H1 (cell line): ENCODE results near the gene RIGI. TPM values are rescaled to one million over a fixed set of nuclear protein-coding genes. Genes with fewer than 3 reads are reported as not detected.

Source experiments
- CTCF ChIA-PET: fragments of 300-600 bp; sonication (Branson Sonifier 250); formaldehyde crosslinking; loops from one replicate; lab custom pipeline; 2021; ENCODE audit not compliant: partially characterized antibody; lab: Charles Lee
- POLR2A ChIA-PET: fragments of 300-600 bp; sonication (Branson Sonifier 250); formaldehyde crosslinking; loops from one replicate; lab custom pipeline; 2021; ENCODE audit warnings: inconsistent platforms; ENCODE audit not compliant: partially characterized antibody; lab: Charles Lee
- DNase-seq, 2 experiments: peaks; one replicate each; pipeline versions ENCODE4 v3.0.0 to v3.0.0-alpha.2; 2010 to 2022; ENCODE audit warnings: low spot score in 2 of 2, low read depth in 1 of 2, mixed read lengths in 1 of 2
- FAIRE-seq: peaks from 2 replicates; lab custom pipeline; 2011; peaks lifted over from hg19 to GRCh38; lab: Jason Lieb, UNC
- H2AFZ ChIP-seq: 2 replicates; pipeline ENCODE4 v1.8.1; 2012; ENCODE audit warnings: low read length, inconsistent platforms
- H2AK5ac ChIP-seq: 2 replicates; pipeline ENCODE4 v1.6.1; 2013; ENCODE audit warnings: low read depth, low read length
- H2BK120ac ChIP-seq: replicated peaks from 2 replicates; pipeline ENCODE3; 2013; ENCODE audit warnings: low read depth, low read length, inconsistent platforms
- H2BK12ac ChIP-seq: 2 replicates; pipeline ENCODE4 v1.6.1; 2013; ENCODE audit warnings: low read depth, low read length
- H2BK15ac ChIP-seq: 2 replicates; pipeline ENCODE4 v1.6.1; 2013; ENCODE audit warnings: low read length
- H2BK20ac ChIP-seq: 2 replicates; pipeline ENCODE4 v1.6.1; 2013; ENCODE audit warnings: low read length
- H2BK5ac ChIP-seq: 2 replicates; pipeline ENCODE4 v1.6.1; 2013; ENCODE audit warnings: low read depth, low read length
- H3K14ac ChIP-seq: 2 replicates; pipeline ENCODE4 v1.6.1; 2013; ENCODE audit warnings: inconsistent platforms; ENCODE audit not compliant: insufficient read length
- H3K18ac ChIP-seq: 2 replicates; pipeline ENCODE4 v1.6.1; 2013; ENCODE audit warnings: low read length; ENCODE audit errors: extremely low read depth
- H3K23ac ChIP-seq: 2 replicates; pipeline ENCODE4 v1.6.1; 2013; ENCODE audit warnings: inconsistent platforms; ENCODE audit not compliant: insufficient read length
- H3K23me2 ChIP-seq: 2 replicates; pipeline ENCODE4 v1.6.1; 2013; ENCODE audit warnings: low read depth, low read length
- H3K27ac ChIP-seq: 2 replicates; pipeline ENCODE4 v1.6.1; 2011; ENCODE audit warnings: low read depth, low read length, inconsistent platforms
- H3K27me3 ChIP-seq, 4 experiments: replicated peaks in 1 of 4; 1 replicate in 1 of 4; 2 replicates in 3 of 4; pipeline versions ENCODE4 v1.6.1 to v1.8.1; 2011 to 2013; ENCODE audit warnings: low read length in 3 of 4, mild to moderate bottlenecking in 3 of 4, inconsistent platforms in 2 of 4, mixed read lengths in 2 of 4, moderate library complexity in 1 of 4; ENCODE audit not compliant: control insufficient read depth in 3 of 4, insufficient read depth in 3 of 4; ENCODE audit errors: extremely low read depth in 1 of 4
- H3K36me3 ChIP-seq, 4 experiments: 2 replicates each; pipeline versions ENCODE4 v1.6.1 to v1.8.1; 2011 to 2013; ENCODE audit warnings: mild to moderate bottlenecking in 4 of 4, low read length in 3 of 4, moderate library complexity in 2 of 4, control low read depth in 1 of 4, inconsistent platforms in 1 of 4; ENCODE audit not compliant: insufficient read depth in 4 of 4, control insufficient read depth in 2 of 4
- H3K4ac ChIP-seq: replicated peaks from 2 replicates; pipeline ENCODE3; 2013; ENCODE audit warnings: low read length, low read depth, mixed read lengths, inconsistent platforms; ENCODE audit not compliant: insufficient read length
- H3K4me1 ChIP-seq, 4 experiments: replicated peaks in 1 of 4; 1 replicate in 1 of 4; 2 replicates in 3 of 4; pipeline versions ENCODE4 v1.6.1 to v1.8.1; 2011 to 2013; ENCODE audit warnings: low read length in 3 of 4, inconsistent platforms in 2 of 4, mixed read lengths in 1 of 4; ENCODE audit not compliant: insufficient read depth in 4 of 4, control insufficient read depth in 3 of 4
- H3K4me2 ChIP-seq, 2 experiments: 2 replicates each; pipeline versions ENCODE4 v1.6.1 to v1.8.1; 2011 to 2013; ENCODE audit warnings: low read depth in 2 of 2, low read length in 2 of 2, control low read depth in 1 of 2, inconsistent platforms in 1 of 2, mild to moderate bottlenecking in 1 of 2; ENCODE audit not compliant: insufficient read depth in 1 of 2
- H3K4me3 ChIP-seq, 4 experiments: fragments of 200-600, 300-600 bp in 1 of 4; sonication (generic), shearing (Covaris generic), sonication (Bioruptor Twin) in 1 of 4; 2 replicates each; pipeline versions ENCODE4 v1.5.1 to v1.8.1; 2011 to 2016; ENCODE audit warnings: low read length in 4 of 4, low read depth in 3 of 4, control low read depth in 2 of 4, inconsistent platforms in 2 of 4, mild to moderate bottlenecking in 2 of 4, mixed read lengths in 1 of 4, moderate library complexity in 1 of 4; ENCODE audit not compliant: insufficient read depth in 2 of 4; ENCODE audit errors: extremely low read depth in 1 of 4
- H3K56ac ChIP-seq: replicated peaks from 2 replicates; pipeline ENCODE3; 2013; ENCODE audit warnings: low read depth, mild to moderate bottlenecking, mixed read lengths, low read length, inconsistent platforms; ENCODE audit not compliant: insufficient read length
- H3K79me1 ChIP-seq: 2 replicates; pipeline ENCODE4 v1.6.1; 2013; ENCODE audit warnings: low read depth, low read length, control low read depth
- H3K79me2 ChIP-seq, 2 experiments: 2 replicates each; pipeline versions ENCODE4 v1.6.1 to v1.8.1; 2012 to 2013; ENCODE audit warnings: low read length in 2 of 2, mild to moderate bottlenecking in 2 of 2, inconsistent platforms in 1 of 2; ENCODE audit not compliant: insufficient read depth in 2 of 2, control insufficient read depth in 1 of 2
- H3K9ac ChIP-seq, 4 experiments: replicated peaks in 1 of 4; 1 replicate in 1 of 4; 2 replicates in 3 of 4; pipeline versions ENCODE4 v1.6.1 to v1.8.1; 2011 to 2013; ENCODE audit warnings: low read depth in 3 of 4, low read length in 3 of 4, control low read depth in 2 of 4, mild to moderate bottlenecking in 2 of 4, moderate library complexity in 2 of 4, inconsistent platforms in 1 of 4; ENCODE audit errors: extremely low read depth in 1 of 4
- H3K9me3 ChIP-seq, 2 experiments: 2 replicates each; pipeline versions ENCODE4 v1.6.1 to v1.8.1; 2012 to 2013; ENCODE audit warnings: mild to moderate bottlenecking in 2 of 2, moderate library complexity in 2 of 2, control low read depth in 1 of 2, inconsistent platforms in 1 of 2, low read depth in 1 of 2, low read length in 1 of 2, mixed read lengths in 1 of 2; ENCODE audit not compliant: insufficient read depth in 2 of 2
- H4K20me1 ChIP-seq, 2 experiments: replicated peaks in 1 of 2; 2 replicates each; pipeline versions ENCODE3 to v1.8.1; 2011 to 2013; ENCODE audit warnings: inconsistent platforms in 2 of 2, low read length in 2 of 2, mild to moderate bottlenecking in 1 of 2; ENCODE audit not compliant: insufficient read depth in 2 of 2, control insufficient read depth in 1 of 2
- H4K5ac ChIP-seq: 2 replicates; pipeline ENCODE4 v1.6.1; 2013; ENCODE audit warnings: low read length, low read depth, mixed read lengths, inconsistent platforms; ENCODE audit not compliant: insufficient read length
- H4K8ac ChIP-seq: 2 replicates; pipeline ENCODE4 v1.8.0; 2013; ENCODE audit warnings: mild to moderate bottlenecking, moderate library complexity, low read length, inconsistent platforms; ENCODE audit not compliant: insufficient read depth; ENCODE audit errors: extremely low read depth
- H4K91ac ChIP-seq: replicated peaks from 2 replicates; pipeline ENCODE3; 2013; ENCODE audit warnings: low read length, mixed read lengths, inconsistent platforms; ENCODE audit not compliant: insufficient read length
- CEBPB ChIP-seq: IDR thresholded peaks from 2 replicates; pipeline ENCODE4 v1.6.1; 2012; ENCODE audit warnings: low read depth, low read length
- FOSL1 ChIP-seq: IDR thresholded peaks from 2 replicates; pipeline ENCODE4 v1.6.1; 2011; ENCODE audit warnings: mild to moderate bottlenecking, low read depth, low read length, moderate library complexity; ENCODE audit not compliant: insufficient read depth
- HDAC6 ChIP-seq: IDR thresholded peaks from one replicate; pipeline ENCODE4 v1.7.1; 2012; ENCODE audit warnings: low read depth, mild to moderate bottlenecking, inconsistent platforms, low read length, moderate library complexity
- MAFK ChIP-seq: IDR thresholded peaks from 2 replicates; pipeline ENCODE4 v1.6.1; 2012; ENCODE audit warnings: low read depth, mild to moderate bottlenecking, improper control_type of control experiment, low read length
- RBBP5 ChIP-seq: IDR thresholded peaks from 2 replicates; pipeline ENCODE4 v1.7.1; 2012; ENCODE audit warnings: low read depth, mild to moderate bottlenecking, inconsistent platforms, low read length, moderate library complexity, borderline replicate concordance
- SIN3A ChIP-seq, 2 experiments: IDR thresholded peaks in 1 of 2; conservative IDR thresholded peaks in 1 of 2; 2 replicates each; pipeline ENCODE4 v1.6.1; 2011 to 2012; ENCODE audit warnings: low read length in 2 of 2, improper control_type of control experiment in 1 of 2, low read depth in 1 of 2, mild to moderate bottlenecking in 1 of 2
- SRF ChIP-seq: IDR thresholded peaks from 2 replicates; pipeline ENCODE4 v1.6.1; 2011; ENCODE audit warnings: mild to moderate bottlenecking, low read depth, low read length, moderate library complexity
- YY1 ChIP-seq: IDR thresholded peaks from 2 replicates; pipeline ENCODE4 v1.6.1; 2011; ENCODE audit warnings: low read depth, mild to moderate bottlenecking, low read length
- WGBS, 2 experiments: shearing (Covaris generic) in 1 of 2; methylation state at CpG; one replicate each; pipeline versions ENCODE4 v1.1.6 to v1.1.7; 2013 to 2015; ENCODE audit warnings: low lambda C conversion rate in 2 of 2, mixed read lengths in 2 of 2, inconsistent platforms in 1 of 2, low coverage in 1 of 2, missing lambda C conversion rate in 1 of 2; ENCODE audit not compliant: insufficient replicate concordance in 2 of 2, insufficient coverage in 1 of 2, insufficient read length in 1 of 2; ENCODE audit errors: extremely low coverage in 1 of 2, missing lambda C conversion rate in 1 of 2; 5-methylcytosine and 5-hydroxymethylcytosine counted together
- polyA plus RNA-seq, 7 experiments: library from polyadenylated mRNA; depleted of rRNA in 3 of 7; stranded (reverse) in 5 of 7; unstranded in 2 of 7; fragments of >200 nt in 5 of 7; fragments of 200-250 nt in 2 of 7; gene quantifications; 1 replicate in 5 of 7; 2 replicates in 1 of 7; 4 replicates in 1 of 7; pipeline versions ENCODE4 v1.2.1 to v1.2.3, GENCODE V29; 2011 to 2013; ENCODE audit warnings: missing spikeins in 2 of 7, mixed read lengths in 2 of 7
- total RNA-seq: library from RNA; stranded (reverse); fragmentation: NEBNext Ultra II Directional; extraction: Animal tissue kit (Norgen Biotek cat#: 25700); gene quantifications from 2 replicates; pipeline ENCODE4 v1.2.1, GENCODE V29; 2021
- TF ChIP-seq, protein P1 (sequence below): IDR thresholded peaks from 2 replicates; pipeline ENCODE4 v1.6.1; 2011; ENCODE audit warnings: low read depth, mild to moderate bottlenecking, low read length; ENCODE audit not compliant: insufficient read depth

Gene RIGI
- total and polyA plus RNA-seq, 2 of the 8 experiments (the other 6 are each of a cell fraction or from before 2014, with no cell fraction given) = 3.1 to 6.7 TPM

DNA sequence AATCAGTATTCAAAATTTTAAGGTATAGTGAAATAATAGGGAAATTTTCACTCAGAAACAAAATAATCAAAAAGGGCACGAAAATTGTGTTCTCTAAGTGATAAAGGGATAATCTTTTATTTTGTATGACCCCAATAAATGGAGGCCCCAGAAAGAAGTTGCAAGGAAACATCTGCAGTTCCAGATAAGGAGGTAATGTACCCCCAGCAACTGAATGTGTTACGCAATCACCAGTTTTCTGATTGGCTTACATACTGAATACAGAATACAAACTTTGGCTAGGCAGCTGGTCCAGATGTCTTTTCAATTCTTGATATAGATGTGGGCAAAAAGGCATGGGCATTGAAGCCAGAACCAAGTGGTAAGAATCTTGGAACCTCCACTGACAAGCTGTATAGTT, 28.1 kb upstream of the RIGI start:
- H2AK5ac ChIP-seq = no peak overlapping the region
- H3K36me3 ChIP-seq = no peaks in the 10 kb centered on the region; a peak in 1 of 8 replicates
- POLR2A ChIA-PET = interaction anchor here (0.6 to 1.1 kb wide), 5 partner anchors 12 to 1560 kb away, joined by 3 read pairs; no protein-coding TSS in a partner anchor
- FAIRE-seq (no peak), DNase-seq (no peak)
- H4K91ac ChIP-seq = no peak overlapping the region
- 0 out of 2 replicates have a peak, but pooled peaks cover under 1% of the 10 kb centered on the region for H3K79me1 ChIP-seq
- no peak overlapping the region for H3K23ac ChIP-seq
- H3K4me1 ChIP-seq = peaks cover 0 to 3% (median 0%) of the 10 kb centered on the region in 4 experiments; a peak in 2 of 7 replicates
- CTCF ChIA-PET = interaction anchor here (1.4 to 2.0 kb wide), 3 partner anchors 11 to 175 kb away, joined by 3 to 8 read pairs (median 8); no protein-coding TSS in a partner anchor
- 88% methylated on average over 2 of the region's 2 CpGs; no CpG with 5 or more reads in 1 of the 2 experiments for WGBS, 2 experiments
- peaks cover 9% of the 10 kb centered on the region in 2 experiments for H4K20me1 ChIP-seq
- no peak overlapping the region for H3K4ac ChIP-seq
- H2BK15ac ChIP-seq = no peak overlapping the region
- H3K4me3 ChIP-seq = no peak overlapping the region
- no peak for TF ChIP-seq SIN3A (conservative IDR thresholded peaks at IDR 0.05 in 1 of 2, IDR thresholded peaks at IDR 0.05 in 1 of 2; ENCODE audit: low read depth in 1 of 2, low read length in 2 of 2)
- TF ChIP-seq FOSL1 = no peak
- no peak for TF ChIP-seq YY1
- TF ChIP-seq, protein P1, sequence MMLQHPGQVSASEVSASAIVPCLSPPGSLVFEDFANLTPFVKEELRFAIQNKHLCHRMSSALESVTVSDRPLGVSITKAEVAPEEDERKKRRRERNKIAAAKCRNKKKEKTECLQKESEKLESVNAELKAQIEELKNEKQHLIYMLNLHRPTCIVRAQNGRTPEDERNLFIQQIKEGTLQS = no peak
- TF ChIP-seq RBBP5 = no peak
- TF ChIP-seq SRF = no peak
- no peak for TF ChIP-seq HDAC6
- TF ChIP-seq MAFK = no peak
- TF ChIP-seq CEBPB = peak; percentile 97
- H2BK5ac ChIP-seq = no peak overlapping the region
- peaks cover 9% of the 10 kb centered on the region for H3K23me2 ChIP-seq
- no peak overlapping the region for H3K4me2 ChIP-seq
- H3K27me3 ChIP-seq = no peaks in the 10 kb centered on the region
- H2BK12ac ChIP-seq = no peak overlapping the region
- H3K27ac ChIP-seq = no peak overlapping the region
- H2AFZ ChIP-seq = no peak overlapping the region
- H3K56ac ChIP-seq = no peak overlapping the region
- H3K14ac ChIP-seq = no peak overlapping the region
- H3K18ac ChIP-seq = no peak overlapping the region
- no peaks in the 10 kb centered on the region for H3K9me3 ChIP-seq
- no peak overlapping the region for H4K5ac ChIP-seq
- H2BK120ac ChIP-seq = no peak overlapping the region
- no peak overlapping the region for H4K8ac ChIP-seq
- no peak overlapping the region for H2BK20ac ChIP-seq
- H3K79me2 ChIP-seq = peaks cover 11 to 32% of the 10 kb centered on the region in 2 experiments
- no peak overlapping the region; a peak in 1 of 7 replicates for H3K9ac ChIP-seq
